ENCODE measurements around the gene BGLAP. TPM values are rescaled to one million over a fixed set of nuclear protein-coding genes. Genes with fewer than 3 reads are reported as not detected.

The BGLAP gene
- not detected for polyA plus RNA-seq (2013, experiment 1 of 2)
- polyA plus RNA-seq (2013, experiment 2 of 2): 1.3 TPM

DNA sequence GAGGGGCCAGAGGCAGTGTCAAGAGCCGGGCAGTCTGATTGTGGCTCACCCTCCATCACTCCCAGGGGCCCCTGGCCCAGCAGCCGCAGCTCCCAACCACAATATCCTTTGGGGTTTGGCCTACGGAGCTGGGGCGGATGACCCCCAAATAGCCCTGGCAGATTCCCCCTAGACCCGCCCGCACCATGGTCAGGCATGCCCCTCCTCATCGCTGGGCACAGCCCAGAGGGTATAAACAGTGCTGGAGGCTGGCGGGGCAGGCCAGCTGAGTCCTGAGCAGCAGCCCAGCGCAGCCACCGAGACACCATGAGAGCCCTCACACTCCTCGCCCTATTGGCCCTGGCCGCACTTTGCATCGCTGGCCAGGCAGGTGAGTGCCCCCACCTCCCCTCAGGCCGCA lies at the start of gene BGLAP:
Gene BGLAP, plus strand, starts transcription at position 259 of the 400 bp plus-strand sequence. Its CDS starts 48 bp downstream, at position 307.
- Histone ChIP-seq H3K27ac (ENCODE audit: low read depth, low read length) (no peak within 1 kb of the TSS), H3K27me3 (ENCODE audit: insufficient read depth, low read length) (peaks cover 7% of the 10 kb centered on the region; the same call in 1 of the 2 replicates), H3K36me3 (ENCODE audit: insufficient read depth, low read length) (peaks cover 31% of the 10 kb centered on the region), H3K9me3 (ENCODE audit: insufficient read depth, low read depth, low read length) (no peaks in the 10 kb centered on the region), H3K9ac (ENCODE audit: low read depth, low read length) (no peak within 1 kb of the TSS), H3K4me1 (ENCODE audit: insufficient read depth, low read length) (peaks cover 4% of the 10 kb centered on the region; the same call in 1 of the 2 replicates), H3K4me3 (ENCODE audit: low read length) (no peak within 1 kb of the TSS)
- WGBS: 92% methylated on average over 14 of the region's 14 CpGs

GRCh38 chr1:156193208-156193487 lies 48.8 kb upstream of the BGLAP start:
- H3K9me3 ChIP-seq (ENCODE audit: insufficient read depth, low read depth, low read length): peaks cover 6% of the 10 kb centered on the region
- H3K27ac ChIP-seq (ENCODE audit: low read depth, low read length): peak overlapping the region; percentile 74
- H3K4me3 ChIP-seq (ENCODE audit: low read length): peak overlapping the region; percentile 85
- H3K27me3 ChIP-seq (ENCODE audit: insufficient read depth, low read length): no peaks in the 10 kb centered on the region
- H3K9ac ChIP-seq (ENCODE audit: low read depth, low read length): peak overlapping the region; percentile 48; the same call in 1 of the 2 replicates
- 97% methylated on average over 6 of the region's 7 CpGs for WGBS
- peaks cover 16% of the 10 kb centered on the region for H3K36me3 ChIP-seq (ENCODE audit: insufficient read depth, low read length)
- peaks cover 9% of the 10 kb centered on the region; the same call in 1 of the 2 replicates for H3K4me1 ChIP-seq (ENCODE audit: insufficient read depth, low read length)

DNA sequence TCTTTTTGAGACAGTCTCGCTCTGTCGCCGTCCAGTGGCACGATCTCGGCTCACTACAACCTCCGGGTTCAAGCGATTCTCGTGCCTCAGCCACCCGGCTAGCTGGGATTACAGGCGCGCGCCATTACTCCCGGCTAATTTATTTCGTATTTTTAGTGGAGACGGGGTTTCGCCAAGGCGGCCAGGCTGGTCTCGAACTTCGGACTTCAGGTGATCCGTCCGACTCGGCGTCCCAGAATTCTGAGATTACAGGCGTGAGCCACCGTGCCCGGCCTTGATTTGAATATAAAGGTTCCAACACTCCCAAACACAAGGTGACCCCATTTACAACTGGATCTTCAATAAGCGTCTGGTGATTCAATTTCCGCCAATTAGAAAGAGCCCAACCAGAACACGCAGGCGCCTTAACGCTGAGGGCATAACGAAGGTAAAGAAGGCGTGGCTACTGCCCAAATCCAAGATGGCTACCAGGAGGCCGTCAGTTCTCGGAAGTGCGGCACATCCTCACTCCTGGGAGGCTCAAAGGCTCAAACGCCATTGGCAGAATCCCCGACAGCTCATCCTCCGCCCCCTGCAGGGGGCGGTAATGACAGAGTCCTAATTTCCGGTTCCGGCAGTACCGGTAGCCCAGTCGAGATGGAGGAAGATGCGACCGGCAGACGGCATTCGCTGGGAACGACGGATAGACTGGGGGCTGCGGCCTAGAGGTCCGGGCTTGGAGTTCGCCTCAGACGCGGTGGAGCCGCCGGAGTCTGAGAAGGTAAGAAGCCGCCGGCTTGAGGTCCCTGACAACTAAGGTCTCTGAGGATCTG lies 48.3 kb upstream of the BGLAP start, which contains the start of gene SLC25A44:
Gene SLC25A44, plus strand, starts transcription at position 617 of the 812 bp plus-strand sequence. CDS start 5,744 bp downstream, outside the sequence.
- Histone ChIP-seq H3K4me3 (ENCODE audit: low read length) (peak within 1 kb of the TSS; percentile 85), H3K4me1 (ENCODE audit: insufficient read depth, low read length) (peaks cover 9% of the 10 kb centered on the region; the same call in 1 of the 2 replicates), H3K9me3 (ENCODE audit: insufficient read depth, low read depth, low read length) (peaks cover 6% of the 10 kb centered on the region), H3K27me3 (ENCODE audit: insufficient read depth, low read length) (no peaks in the 10 kb centered on the region), H3K27ac (ENCODE audit: low read depth, low read length) (peak within 1 kb of the TSS; percentile 74), H3K9ac (ENCODE audit: low read depth, low read length) (peak within 1 kb of the TSS; percentile 63; the same call in 1 of the 2 replicates), H3K36me3 (ENCODE audit: insufficient read depth, low read length) (peaks cover 16% of the 10 kb centered on the region)
- WGBS: 23% methylated on average over 59 of the region's 59 CpGs

DNA sequence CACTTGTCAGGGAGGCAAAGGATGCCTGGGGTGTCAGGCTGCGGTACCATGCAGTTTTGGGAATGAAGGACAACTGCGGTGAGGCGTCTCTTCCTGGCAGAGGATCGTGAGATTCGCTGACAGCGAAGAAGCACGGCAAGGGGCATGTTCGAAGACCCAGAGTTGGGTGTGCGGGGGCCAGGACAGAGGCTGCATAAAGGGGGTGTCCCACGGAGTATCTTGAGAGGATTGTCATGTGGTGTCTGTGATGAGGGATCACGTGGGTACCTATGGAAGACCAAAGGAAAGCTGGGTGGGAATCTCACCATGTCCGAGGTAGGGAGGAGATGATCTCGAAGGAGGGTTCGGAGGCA lies 47.7 kb upstream of the BGLAP start:
- H3K4me1 ChIP-seq (ENCODE audit: insufficient read depth, low read length): peaks cover 9% of the 10 kb centered on the region; the same call in 1 of the 2 replicates
- H3K36me3 ChIP-seq (ENCODE audit: insufficient read depth, low read length): peaks cover 18% of the 10 kb centered on the region
- H3K27me3 ChIP-seq (ENCODE audit: insufficient read depth, low read length): no peaks in the 10 kb centered on the region
- 17% methylated on average over 14 of the region's 14 CpGs for WGBS
- H3K27ac ChIP-seq (ENCODE audit: low read depth, low read length): peak overlapping the region; percentile 42; the same call in 1 of the 2 replicates
- H3K9ac ChIP-seq (ENCODE audit: low read depth, low read length): peak overlapping the region; percentile 63; the same call in 1 of the 2 replicates
- peaks cover 2% of the 10 kb centered on the region for H3K9me3 ChIP-seq (ENCODE audit: insufficient read depth, low read depth, low read length)
- H3K4me3 ChIP-seq (ENCODE audit: low read length): peak overlapping the region; percentile 85

DNA sequence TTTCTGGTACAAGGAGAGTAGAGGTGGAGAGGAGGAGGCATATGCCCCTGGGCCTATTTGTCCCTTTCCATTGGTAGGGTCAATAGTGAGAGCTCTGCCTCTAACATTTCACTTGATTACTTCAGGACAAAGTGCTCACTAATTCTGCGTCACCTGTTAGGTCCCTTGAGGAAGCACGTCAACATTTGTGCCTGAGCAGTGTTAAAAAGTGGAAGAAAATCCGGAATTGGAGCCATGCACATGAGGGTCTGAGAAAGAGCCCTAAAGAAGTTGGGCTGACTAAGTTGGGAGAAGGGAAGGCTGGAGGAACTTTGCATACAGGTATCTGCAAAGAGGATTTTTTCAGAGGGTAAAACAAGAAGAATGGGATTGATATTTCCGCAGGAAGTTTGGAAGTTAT lies 46.1 kb upstream of the BGLAP start:
- Histone ChIP-seq H3K27me3 (ENCODE audit: insufficient read depth, low read length) (no peaks in the 10 kb centered on the region), H3K4me3 (ENCODE audit: low read length) (no peak overlapping the region), H3K9me3 (ENCODE audit: insufficient read depth, low read depth, low read length) (no peaks in the 10 kb centered on the region), H3K4me1 (ENCODE audit: insufficient read depth, low read length) (peaks cover 9% of the 10 kb centered on the region; the same call in 1 of the 2 replicates), H3K27ac (ENCODE audit: low read depth, low read length) (no peak overlapping the region), H3K36me3 (ENCODE audit: insufficient read depth, low read length) (peaks cover 32% of the 10 kb centered on the region), H3K9ac (ENCODE audit: low read depth, low read length) (no peak overlapping the region)
- 86% methylated on average over 4 of the region's 4 CpGs for WGBS

DNA sequence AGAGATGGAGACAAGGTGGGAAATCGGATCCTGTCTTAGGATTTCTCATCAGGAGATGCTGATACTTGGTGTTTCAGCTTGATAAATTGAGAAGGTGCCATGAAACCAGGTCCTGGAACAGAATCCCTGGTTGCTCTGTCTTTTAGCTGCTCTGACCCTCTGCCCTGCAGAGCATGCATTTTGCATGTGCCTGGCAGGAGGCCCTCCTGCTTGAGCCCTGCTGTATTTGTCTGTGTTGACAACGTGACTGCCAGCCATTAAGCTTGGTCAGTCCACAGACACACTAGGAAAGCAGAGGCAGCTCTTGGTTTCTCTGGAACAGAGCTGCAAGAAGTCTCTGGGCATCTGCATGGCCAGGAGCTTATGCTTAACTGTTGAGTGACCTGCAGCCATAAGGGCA lies 45.5 kb upstream of the BGLAP start:
- no peak overlapping the region for H3K27ac ChIP-seq (ENCODE audit: low read depth, low read length)
- peaks cover 36% of the 10 kb centered on the region for H3K36me3 ChIP-seq (ENCODE audit: insufficient read depth, low read length)
- H3K4me3 ChIP-seq (ENCODE audit: low read length): no peak overlapping the region
- H3K4me1 ChIP-seq (ENCODE audit: insufficient read depth, low read length): peaks cover 9% of the 10 kb centered on the region; the same call in 1 of the 2 replicates
- 71% methylated on average over 2 of the region's 2 CpGs for WGBS
- no peaks in the 10 kb centered on the region for H3K27me3 ChIP-seq (ENCODE audit: insufficient read depth, low read length)
- no peaks in the 10 kb centered on the region for H3K9me3 ChIP-seq (ENCODE audit: insufficient read depth, low read depth, low read length)
- no peak overlapping the region for H3K9ac ChIP-seq (ENCODE audit: low read depth, low read length)

DNA sequence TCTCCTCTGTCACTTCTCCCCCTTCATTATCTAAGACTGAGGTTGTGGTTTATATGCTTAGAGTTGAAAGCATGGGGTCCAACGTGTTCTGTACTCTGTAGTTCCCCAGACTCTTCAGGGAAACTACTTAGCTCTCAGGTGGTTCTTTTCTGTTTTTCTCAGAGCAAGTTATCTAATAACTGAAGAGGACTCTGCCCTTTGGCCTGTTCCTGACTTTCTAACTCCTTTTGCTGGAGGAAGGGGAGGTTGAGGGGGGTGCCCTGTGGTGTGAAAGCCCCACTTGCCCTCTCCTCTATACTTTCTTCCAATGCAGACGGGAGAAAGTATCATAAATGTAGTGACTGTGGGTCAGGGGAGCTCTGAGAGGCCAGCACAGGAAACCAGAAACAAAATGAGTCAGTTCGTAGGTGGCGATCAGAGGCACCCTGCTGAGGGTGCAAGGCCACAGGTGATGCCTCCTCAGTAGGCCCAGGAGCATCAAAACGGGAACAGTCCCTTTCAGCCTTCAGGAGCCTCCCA lies 43.1 kb upstream of the BGLAP start:
- H3K4me1 ChIP-seq (ENCODE audit: insufficient read depth, low read length): 0 out of 2 replicates have a peak, but pooled peaks cover 4% of the 10 kb centered on the region
- H3K9ac ChIP-seq (ENCODE audit: low read depth, low read length): no peak overlapping the region
- H3K4me3 ChIP-seq (ENCODE audit: low read length): no peak overlapping the region
- peaks cover 50% of the 10 kb centered on the region for H3K36me3 ChIP-seq (ENCODE audit: insufficient read depth, low read length)
- WGBS: 90% methylated on average over 5 of the region's 5 CpGs
- no peaks in the 10 kb centered on the region for H3K27me3 ChIP-seq (ENCODE audit: insufficient read depth, low read length)
- no peaks in the 10 kb centered on the region for H3K9me3 ChIP-seq (ENCODE audit: insufficient read depth, low read depth, low read length)
- H3K27ac ChIP-seq (ENCODE audit: low read depth, low read length): no peak overlapping the region

DNA sequence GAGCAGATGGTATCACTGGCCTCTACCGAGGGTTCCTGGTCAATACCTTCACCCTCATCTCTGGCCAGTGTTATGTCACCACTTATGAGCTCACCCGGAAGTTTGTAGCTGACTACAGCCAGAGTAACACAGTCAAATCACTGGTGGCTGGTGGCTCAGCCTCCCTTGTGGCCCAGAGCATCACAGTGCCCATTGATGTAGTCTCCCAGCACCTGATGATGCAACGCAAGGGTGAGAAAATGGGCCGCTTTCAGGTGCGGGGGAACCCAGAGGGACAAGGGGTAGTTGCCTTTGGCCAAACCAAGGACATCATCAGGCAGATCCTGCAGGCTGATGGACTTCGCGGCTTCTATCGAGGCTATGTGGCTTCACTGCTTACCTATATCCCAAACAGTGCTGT lies 41.9 kb upstream of the BGLAP start:
- peaks cover 50% of the 10 kb centered on the region for H3K36me3 ChIP-seq (ENCODE audit: insufficient read depth, low read length)
- no peaks in the 10 kb centered on the region for H3K4me1 ChIP-seq (ENCODE audit: insufficient read depth, low read length)
- no peak overlapping the region for H3K9ac ChIP-seq (ENCODE audit: low read depth, low read length)
- H3K4me3 ChIP-seq (ENCODE audit: low read length): no peak overlapping the region
- H3K27ac ChIP-seq (ENCODE audit: low read depth, low read length): no peak overlapping the region
- WGBS: 93% methylated on average over 8 of the region's 8 CpGs
- H3K27me3 ChIP-seq (ENCODE audit: insufficient read depth, low read length): no peaks in the 10 kb centered on the region
- no peaks in the 10 kb centered on the region for H3K9me3 ChIP-seq (ENCODE audit: insufficient read depth, low read depth, low read length)

GRCh38 chr1:156203331-156203730 lies 38.7 kb upstream of the BGLAP start:
- H3K36me3 ChIP-seq (ENCODE audit: insufficient read depth, low read length): peaks cover 42% of the 10 kb centered on the region
- H3K27me3 ChIP-seq (ENCODE audit: insufficient read depth, low read length): no peaks in the 10 kb centered on the region
- no peak overlapping the region for H3K27ac ChIP-seq (ENCODE audit: low read depth, low read length)
- no peak overlapping the region for H3K4me3 ChIP-seq (ENCODE audit: low read length)
- no peak overlapping the region for H3K9ac ChIP-seq (ENCODE audit: low read depth, low read length)
- H3K4me1 ChIP-seq (ENCODE audit: insufficient read depth, low read length): no peaks in the 10 kb centered on the region
- H3K9me3 ChIP-seq (ENCODE audit: insufficient read depth, low read depth, low read length): no peaks in the 10 kb centered on the region

GRCh38 chr1:156204686-156205085 lies 37.3 kb upstream of the BGLAP start:
- Histone ChIP-seq H3K27me3 (ENCODE audit: insufficient read depth, low read length) (no peaks in the 10 kb centered on the region), H3K4me1 (ENCODE audit: insufficient read depth, low read length) (no peaks in the 10 kb centered on the region; the same call in 1 of the 2 replicates), H3K27ac (ENCODE audit: low read depth, low read length) (no peak overlapping the region), H3K9ac (ENCODE audit: low read depth, low read length) (no peak overlapping the region), H3K9me3 (ENCODE audit: insufficient read depth, low read depth, low read length) (no peaks in the 10 kb centered on the region), H3K36me3 (ENCODE audit: insufficient read depth, low read length) (peaks cover 45% of the 10 kb centered on the region), H3K4me3 (ENCODE audit: low read length) (no peak overlapping the region)
- WGBS: 94% methylated on average over 2 of the region's 3 CpGs

DNA sequence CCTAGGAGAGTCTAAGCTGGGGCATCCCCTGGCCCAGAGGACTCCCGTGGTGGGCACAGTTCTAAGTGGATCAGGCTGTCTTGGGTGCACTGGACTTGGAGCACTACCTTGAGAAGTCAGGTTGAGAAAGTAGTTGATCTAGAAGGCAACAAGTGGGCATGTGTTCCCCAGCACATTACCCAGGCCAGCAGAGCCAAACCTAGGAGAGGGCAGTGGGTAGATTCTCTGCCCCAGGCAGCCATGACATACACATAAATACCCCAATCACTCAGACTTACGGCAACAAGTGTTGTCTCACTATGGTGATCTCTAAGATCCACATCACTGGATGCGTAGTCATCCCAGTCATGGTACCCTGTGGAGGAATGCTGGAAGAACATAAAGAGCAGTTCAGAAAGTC lies 30.7 kb upstream of the BGLAP start:
- Histone ChIP-seq H3K4me3 (ENCODE audit: low read length) (no peak overlapping the region), H3K9ac (ENCODE audit: low read depth, low read length) (no peak overlapping the region), H3K27ac (ENCODE audit: low read depth, low read length) (no peak overlapping the region), H3K4me1 (ENCODE audit: insufficient read depth, low read length) (peaks cover 8% of the 10 kb centered on the region), H3K27me3 (ENCODE audit: insufficient read depth, low read length) (no peaks in the 10 kb centered on the region), H3K36me3 (ENCODE audit: insufficient read depth, low read length) (peaks cover 44% of the 10 kb centered on the region), H3K9me3 (ENCODE audit: insufficient read depth, low read depth, low read length) (no peaks in the 10 kb centered on the region)
- WGBS: 97% methylated on average over 3 of the region's 3 CpGs
